Lower lobe of right lung (tissue), 2 donors: Measurements from ENCODE around the gene SLC25A11. TPM values are rescaled to one million over a fixed set of nuclear protein-coding genes. Genes with fewer than 3 reads are reported as not detected.
A peak's percentile ranks its signal among the peaks of the same experiment; 100 is the strongest.

Experiments
- ATAC-seq, 2 donors: fragments of 200-7000 bp; cut with Tn5 transposase; one replicate each; pipeline ENCODE4 v1.9.1; 2020 to 2022; ENCODE audit warnings: mild to moderate bottlenecking in 2 of 2, moderate library complexity in 2 of 2
- DNase-seq: peaks from one replicate; pipeline ENCODE4 v3.0.0-alpha.2; 2020
- H3K27ac ChIP-seq: fragments of 200-600 bp; one replicate; pipeline ENCODE4 v1.8.0; 2022
- H3K27me3 ChIP-seq: fragments of 200-600 bp; one replicate; pipeline ENCODE4 v1.8.0; 2022; ENCODE audit warnings: low read depth
- H3K36me3 ChIP-seq: fragments of 200-600 bp; one replicate; pipeline ENCODE4 v1.8.0; 2022; ENCODE audit warnings: mild to moderate bottlenecking
- H3K4me1 ChIP-seq: fragments of 200-600 bp; one replicate; pipeline ENCODE4 v1.8.0; 2022
- H3K4me3 ChIP-seq: fragments of 200-600 bp; one replicate; pipeline ENCODE4 v1.8.0; 2022; ENCODE audit warnings: mild to moderate bottlenecking
- H3K9me3 ChIP-seq: fragments of 200-600 bp; one replicate; pipeline ENCODE4 v1.8.0; 2022
- intact Hi-C: fragments of 100-400 bp; cut with DNase I; formaldehyde crosslinking; loops from one replicate; pipeline ENCODE4 v1.11.0; 2022
- total RNA-seq: library from RNA; stranded (reverse); fragmentation: NEBNext Ultra II Directional; extraction: Animal tissue kit (Norgen Biotek cat#: 25700); gene quantifications from one replicate; pipeline ENCODE4 v1.2.1, GENCODE V29; 2021
- TF ChIP-seq, protein P1 (sequence below): fragments of 200-600 bp; IDR thresholded peaks from one replicate; pipeline ENCODE4 v1.8.0; 2022; ENCODE audit warnings: antibody characterized with exemption, mild to moderate bottlenecking
- donor health status: DM: no; HTN: yes; CAD: no; lungs with severe emphysema.

Gene SLC25A11
- total RNA-seq, 1 donor from 2014 or later = 59.9 TPM

DNA sequence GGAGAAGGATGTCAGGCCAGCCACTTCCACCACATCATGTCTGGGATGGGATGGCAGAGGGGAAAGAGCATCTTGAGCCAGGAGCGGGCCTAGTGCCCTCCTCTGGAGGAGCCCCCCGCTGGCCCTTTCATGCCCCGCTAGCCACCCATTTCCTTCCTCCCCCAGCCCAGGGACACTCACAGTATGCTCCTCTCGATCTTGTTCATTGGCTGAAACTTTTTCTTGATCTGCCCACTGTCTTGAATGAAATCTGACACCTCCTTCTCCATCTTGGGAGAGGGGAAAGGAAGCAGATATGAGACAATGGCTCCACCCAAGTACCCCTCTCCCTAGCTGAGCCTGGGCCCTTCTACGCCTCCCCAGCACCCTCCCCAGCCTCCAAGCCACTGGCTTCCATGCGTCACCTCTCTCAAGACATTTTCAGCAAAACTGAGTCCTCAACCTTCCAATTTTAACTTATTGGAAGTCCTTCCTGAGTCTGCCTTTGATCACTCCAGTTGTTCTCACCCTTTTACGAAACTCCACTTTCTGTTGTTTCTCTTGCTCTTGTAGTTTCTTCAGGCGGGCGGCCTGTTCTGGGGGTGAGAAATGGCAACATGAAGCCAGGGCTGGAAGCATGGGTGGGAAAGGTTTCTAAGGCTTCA is 20.6 kb upstream of the SLC25A11 start:
- ATAC-seq (no peak), DNase-seq (no peak)
- TF ChIP-seq, protein P1, sequence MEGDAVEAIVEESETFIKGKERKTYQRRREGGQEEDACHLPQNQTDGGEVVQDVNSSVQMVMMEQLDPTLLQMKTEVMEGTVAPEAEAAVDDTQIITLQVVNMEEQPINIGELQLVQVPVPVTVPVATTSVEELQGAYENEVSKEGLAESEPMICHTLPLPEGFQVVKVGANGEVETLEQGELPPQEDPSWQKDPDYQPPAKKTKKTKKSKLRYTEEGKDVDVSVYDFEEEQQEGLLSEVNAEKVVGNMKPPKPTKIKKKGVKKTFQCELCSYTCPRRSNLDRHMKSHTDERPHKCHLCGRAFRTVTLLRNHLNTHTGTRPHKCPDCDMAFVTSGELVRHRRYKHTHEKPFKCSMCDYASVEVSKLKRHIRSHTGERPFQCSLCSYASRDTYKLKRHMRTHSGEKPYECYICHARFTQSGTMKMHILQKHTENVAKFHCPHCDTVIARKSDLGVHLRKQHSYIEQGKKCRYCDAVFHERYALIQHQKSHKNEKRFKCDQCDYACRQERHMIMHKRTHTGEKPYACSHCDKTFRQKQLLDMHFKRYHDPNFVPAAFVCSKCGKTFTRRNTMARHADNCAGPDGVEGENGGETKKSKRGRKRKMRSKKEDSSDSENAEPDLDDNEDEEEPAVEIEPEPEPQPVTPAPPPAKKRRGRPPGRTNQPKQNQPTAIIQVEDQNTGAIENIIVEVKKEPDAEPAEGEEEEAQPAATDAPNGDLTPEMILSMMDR = no peak
- Histone ChIP-seq H3K4me3 (no peak overlapping the region), H3K36me3 (peaks cover 33% of the 10 kb centered on the region), H3K27ac (no peak overlapping the region), H3K9me3 (no peaks in the 10 kb centered on the region), H3K4me1 (peaks cover 3% of the 10 kb centered on the region), H3K27me3 (no peaks in the 10 kb centered on the region)
- intact Hi-C loops = no loop called here

DNA sequence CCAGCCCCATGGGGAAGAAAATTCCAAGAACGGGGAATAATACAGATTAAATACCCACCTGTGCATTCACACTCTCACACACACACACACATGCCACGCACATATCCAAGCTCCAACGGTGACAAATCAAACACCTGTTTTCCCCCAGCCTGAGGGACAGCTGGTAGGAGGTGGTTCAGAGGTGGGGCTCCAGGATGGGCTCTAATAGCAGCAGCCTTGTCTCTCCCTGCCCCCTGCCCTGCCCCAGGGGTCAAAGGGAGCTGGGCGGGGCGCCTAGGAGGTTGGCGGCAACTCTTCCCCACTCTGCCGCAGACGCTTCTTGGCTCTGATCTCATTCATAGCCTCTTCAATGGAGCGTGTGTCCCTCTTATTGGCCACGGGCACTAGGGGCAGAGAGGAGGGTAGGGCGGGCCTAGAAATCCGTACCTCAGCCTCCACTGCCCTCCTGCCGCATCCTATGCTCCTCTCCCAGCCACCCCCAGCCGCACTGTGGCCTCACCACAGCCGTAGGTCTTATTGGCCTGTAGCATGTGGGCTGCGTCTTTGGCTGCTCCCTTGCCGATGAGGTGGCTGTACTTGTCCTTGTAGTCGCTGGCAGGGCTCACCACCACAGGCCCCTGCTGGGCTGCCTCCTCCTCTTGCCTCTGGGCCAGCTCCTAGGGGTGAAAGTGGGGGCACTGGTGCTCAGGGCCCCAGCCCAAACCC is 19.6 kb upstream of the SLC25A11 start:
- intact Hi-C loops = no loop called here
- no peaks in the 10 kb centered on the region for H3K9me3 ChIP-seq
- DNase-seq = no peak
- no peak for ATAC-seq
- H3K27ac ChIP-seq = no peak overlapping the region
- no peaks in the 10 kb centered on the region for H3K4me1 ChIP-seq
- H3K36me3 ChIP-seq = peaks cover 33% of the 10 kb centered on the region
- no peaks in the 10 kb centered on the region for H3K27me3 ChIP-seq
- no peak overlapping the region for H3K4me3 ChIP-seq
- TF ChIP-seq, protein P1 = no peak

DNA sequence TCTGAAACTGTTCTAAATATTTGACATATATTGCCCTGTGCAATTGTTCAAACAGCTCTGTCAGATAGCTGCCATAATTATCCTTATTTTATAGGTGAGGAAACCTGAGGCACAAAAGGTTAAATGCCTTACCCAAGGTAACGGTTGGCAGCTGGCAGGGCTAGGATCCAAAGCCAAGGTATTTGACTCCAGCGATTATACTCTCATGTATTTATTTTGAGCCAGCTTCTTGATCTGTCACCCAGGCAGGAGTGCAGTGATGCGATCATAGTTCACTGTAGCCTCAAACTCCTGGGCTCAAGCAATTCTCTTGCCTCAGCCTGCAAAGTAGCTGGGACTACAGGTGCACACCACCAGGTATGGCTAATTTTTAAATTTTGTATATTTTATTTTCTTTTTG is 18.3 kb upstream of the SLC25A11 start:
- ATAC-seq (no peak), DNase-seq (no peak)
- peaks cover 33% of the 10 kb centered on the region for H3K36me3 ChIP-seq
- intact Hi-C loops = no loop called here
- peaks cover 6% of the 10 kb centered on the region for H3K4me1 ChIP-seq
- H3K4me3 ChIP-seq = no peak overlapping the region
- H3K9me3 ChIP-seq = no peaks in the 10 kb centered on the region
- TF ChIP-seq, protein P1 = no peak
- H3K27ac ChIP-seq = no peak overlapping the region
- H3K27me3 ChIP-seq = no peaks in the 10 kb centered on the region

DNA sequence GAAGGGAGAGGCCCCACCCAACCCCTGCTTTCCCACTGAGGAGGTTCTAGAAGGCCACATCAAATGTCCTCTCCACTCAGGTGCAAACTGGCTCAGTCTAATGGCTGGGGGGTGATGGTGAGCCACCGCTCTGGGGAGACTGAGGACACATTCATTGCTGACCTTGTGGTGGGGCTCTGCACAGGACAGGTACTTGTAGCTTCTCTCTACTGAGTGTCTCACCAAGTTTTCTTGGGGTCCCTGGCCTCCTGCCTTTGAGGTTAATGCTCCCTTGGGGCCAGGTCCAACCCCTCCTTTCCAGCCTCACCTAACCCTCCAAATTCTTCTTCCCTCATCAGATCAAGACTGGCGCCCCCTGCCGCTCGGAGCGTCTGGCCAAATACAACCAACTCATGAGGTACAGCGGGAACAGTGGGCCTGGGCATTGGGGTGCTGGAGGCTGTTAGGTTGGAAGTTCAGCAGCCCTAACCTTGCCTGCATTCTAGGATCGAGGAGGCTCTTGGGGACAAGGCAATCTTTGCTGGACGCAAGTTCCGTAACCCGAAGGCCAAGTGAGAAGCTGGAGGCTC is 16.7 kb upstream of the SLC25A11 start:
- Histone ChIP-seq H3K4me1 (peaks cover 6% of the 10 kb centered on the region), H3K4me3 (no peak overlapping the region), H3K9me3 (no peaks in the 10 kb centered on the region), H3K27ac (no peak overlapping the region), H3K36me3 (peaks cover 33% of the 10 kb centered on the region), H3K27me3 (no peaks in the 10 kb centered on the region)
- DNase-seq (no peak), ATAC-seq (peak in 1 of 2 donors; percentile 7)
- intact Hi-C loops = no loop called here
- TF ChIP-seq, protein P1 = peak; percentile 34

DNA sequence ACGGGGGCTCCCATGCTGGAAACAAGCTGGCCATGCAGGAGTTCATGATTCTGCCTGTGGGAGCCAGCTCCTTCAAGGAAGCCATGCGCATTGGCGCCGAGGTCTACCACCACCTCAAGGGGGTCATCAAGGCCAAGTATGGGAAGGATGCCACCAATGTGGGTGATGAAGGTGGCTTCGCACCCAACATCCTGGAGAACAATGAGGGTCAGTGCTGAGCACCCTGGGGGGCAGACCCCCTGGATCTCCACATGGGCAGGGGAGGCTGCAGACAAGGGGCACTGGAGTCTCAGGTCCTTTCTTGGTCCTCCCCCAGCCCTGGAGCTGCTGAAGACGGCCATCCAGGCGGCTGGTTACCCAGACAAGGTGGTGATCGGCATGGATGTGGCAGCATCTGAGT is 15.2 kb upstream of the SLC25A11 start:
- Histone ChIP-seq H3K36me3 (peaks cover 24% of the 10 kb centered on the region), H3K4me3 (no peak overlapping the region), H3K4me1 (peaks cover 18% of the 10 kb centered on the region), H3K27me3 (no peaks in the 10 kb centered on the region), H3K9me3 (no peaks in the 10 kb centered on the region), H3K27ac (no peak overlapping the region)
- TF ChIP-seq, protein P1 = no peak
- ATAC-seq = no peak
- DNase-seq = no peak
- intact Hi-C loops = no loop called here
